ENCODE data around the gene TPCN2. TPM values are rescaled to one million over a fixed set of nuclear protein-coding genes. Genes with fewer than 3 reads are reported as not detected.
A peak's percentile ranks its signal among the peaks of the same experiment; 100 is the strongest.

Gene TPCN2
- total RNA-seq, 4 donors from 2014 or later: 16.8 to 33.8 (median 28.3) TPM

DNA sequence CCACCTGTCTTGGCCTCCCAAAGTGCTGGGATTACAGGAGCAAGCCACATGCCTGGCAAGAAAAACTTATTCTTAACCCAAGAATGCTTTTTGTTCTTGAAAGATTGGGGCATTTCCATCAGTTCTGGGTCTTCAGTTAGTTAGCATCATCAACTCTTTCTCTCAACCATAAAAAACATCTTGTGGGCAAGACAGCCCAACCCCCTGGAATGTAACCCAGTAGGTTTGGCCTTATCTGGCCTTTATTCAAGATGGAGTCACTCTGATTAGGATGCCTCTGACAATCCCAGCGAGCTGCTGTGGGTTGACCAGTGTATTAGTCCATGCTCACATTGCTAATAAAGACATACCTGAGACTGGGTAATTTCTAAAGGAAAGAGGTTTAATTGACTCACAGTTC, 9.2 kb upstream of the TPCN2 start:
- H3K4me1 ChIP-seq: peaks cover 0 to 32% (median 4%) of the 10 kb centered on the region in 3 donors
- H3K9me3 ChIP-seq: no peaks in the 10 kb centered on the region
- no peaks in the 10 kb centered on the region for H3K36me3 ChIP-seq
- ATAC-seq: no peak
- WGBS, 2 donors (ENCODE audit: low coverage in 1 of 2): 100% methylated on average over 1 of the region's 1 CpG; no CpG with 5 or more reads in 1 of the 2 donors
- no peak overlapping the region for H3K4me3 ChIP-seq
- H3K27me3 ChIP-seq: no peaks in the 10 kb centered on the region
- H3K27ac ChIP-seq: no peak overlapping the region
- no peak for TF ChIP-seq POLR2A (IDR thresholded peaks at IDR 0.05)

GRCh38 chr11:69040051-69040450, 8.7 kb upstream of the TPCN2 start:
- H3K4me1 ChIP-seq: peaks cover 0 to 35% (median 4%) of the 10 kb centered on the region in 3 donors
- H3K27ac ChIP-seq: no peak overlapping the region
- no peaks in the 10 kb centered on the region for H3K27me3 ChIP-seq
- TF ChIP-seq, protein P1, sequence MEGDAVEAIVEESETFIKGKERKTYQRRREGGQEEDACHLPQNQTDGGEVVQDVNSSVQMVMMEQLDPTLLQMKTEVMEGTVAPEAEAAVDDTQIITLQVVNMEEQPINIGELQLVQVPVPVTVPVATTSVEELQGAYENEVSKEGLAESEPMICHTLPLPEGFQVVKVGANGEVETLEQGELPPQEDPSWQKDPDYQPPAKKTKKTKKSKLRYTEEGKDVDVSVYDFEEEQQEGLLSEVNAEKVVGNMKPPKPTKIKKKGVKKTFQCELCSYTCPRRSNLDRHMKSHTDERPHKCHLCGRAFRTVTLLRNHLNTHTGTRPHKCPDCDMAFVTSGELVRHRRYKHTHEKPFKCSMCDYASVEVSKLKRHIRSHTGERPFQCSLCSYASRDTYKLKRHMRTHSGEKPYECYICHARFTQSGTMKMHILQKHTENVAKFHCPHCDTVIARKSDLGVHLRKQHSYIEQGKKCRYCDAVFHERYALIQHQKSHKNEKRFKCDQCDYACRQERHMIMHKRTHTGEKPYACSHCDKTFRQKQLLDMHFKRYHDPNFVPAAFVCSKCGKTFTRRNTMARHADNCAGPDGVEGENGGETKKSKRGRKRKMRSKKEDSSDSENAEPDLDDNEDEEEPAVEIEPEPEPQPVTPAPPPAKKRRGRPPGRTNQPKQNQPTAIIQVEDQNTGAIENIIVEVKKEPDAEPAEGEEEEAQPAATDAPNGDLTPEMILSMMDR (IDR thresholded peaks at IDR 0.05): no peak
- no peak for TF ChIP-seq POLR2A (IDR thresholded peaks at IDR 0.05)
- no peak for TF ChIP-seq POLR2AphosphoS5 (IDR thresholded peaks at IDR 0.05)
- TF ChIP-seq EP300 (IDR thresholded peaks at IDR 0.05): no peak
- H3K4me3 ChIP-seq: no peak overlapping the region
- WGBS, 2 donors (ENCODE audit: low coverage in 1 of 2): 93% methylated on average over 3 of the region's 6 CpGs
- ATAC-seq: no peak
- no peaks in the 10 kb centered on the region for H3K36me3 ChIP-seq
- H3K9me3 ChIP-seq: no peaks in the 10 kb centered on the region

DNA sequence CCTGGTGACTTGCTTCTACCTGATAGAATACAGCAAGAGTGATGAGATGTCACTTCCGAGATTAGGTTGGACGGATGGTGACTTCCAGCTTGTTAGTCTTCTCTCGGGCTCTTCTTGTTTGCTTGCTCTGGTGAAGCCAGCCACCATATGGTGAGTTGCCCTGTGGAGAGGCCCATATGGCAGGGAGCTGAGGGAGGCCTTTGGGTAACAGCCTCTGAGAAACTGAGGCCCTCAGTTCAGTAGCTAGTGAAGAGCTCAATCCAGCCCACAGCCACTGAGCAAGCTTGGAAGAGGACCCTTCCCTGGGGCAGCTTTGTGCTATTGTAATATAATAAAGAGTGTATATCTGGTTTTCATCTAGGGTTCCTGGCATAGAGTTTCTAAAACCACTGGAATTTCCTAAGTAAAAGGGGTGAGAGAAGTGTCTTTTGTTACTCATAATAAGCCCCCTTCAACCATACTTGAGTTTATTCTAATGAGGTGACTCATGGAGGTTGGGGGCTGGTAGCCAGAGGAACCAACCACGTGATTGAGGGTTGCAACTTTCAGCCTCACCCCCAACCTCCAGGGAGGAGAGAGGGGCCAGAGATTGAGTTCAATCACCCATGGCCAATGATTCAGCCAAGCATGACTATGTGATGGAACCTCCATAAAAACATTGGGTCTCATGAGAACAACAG, 8.0 kb upstream of the TPCN2 start:
- no peaks in the 10 kb centered on the region for H3K27me3 ChIP-seq
- TF ChIP-seq, protein P1 (IDR thresholded peaks at IDR 0.05): no peak
- TF ChIP-seq POLR2A (IDR thresholded peaks at IDR 0.05): no peak
- no peak for TF ChIP-seq POLR2AphosphoS5 (IDR thresholded peaks at IDR 0.05)
- no peak for TF ChIP-seq EP300 (IDR thresholded peaks at IDR 0.05)
- 30% methylated on average over 2 of the region's 4 CpGs; no CpG with 5 or more reads in 1 of the 2 donors for WGBS, 2 donors (ENCODE audit: low coverage in 1 of 2)
- ATAC-seq: peak; percentile 17
- peaks cover 0 to 29% (median 1%) of the 10 kb centered on the region in 3 donors for H3K4me1 ChIP-seq
- H3K27ac ChIP-seq: peak overlapping the region in 1 of 4 donors; percentile 29
- no peaks in the 10 kb centered on the region for H3K36me3 ChIP-seq
- no peaks in the 10 kb centered on the region for H3K9me3 ChIP-seq
- H3K4me3 ChIP-seq: no peak overlapping the region

DNA sequence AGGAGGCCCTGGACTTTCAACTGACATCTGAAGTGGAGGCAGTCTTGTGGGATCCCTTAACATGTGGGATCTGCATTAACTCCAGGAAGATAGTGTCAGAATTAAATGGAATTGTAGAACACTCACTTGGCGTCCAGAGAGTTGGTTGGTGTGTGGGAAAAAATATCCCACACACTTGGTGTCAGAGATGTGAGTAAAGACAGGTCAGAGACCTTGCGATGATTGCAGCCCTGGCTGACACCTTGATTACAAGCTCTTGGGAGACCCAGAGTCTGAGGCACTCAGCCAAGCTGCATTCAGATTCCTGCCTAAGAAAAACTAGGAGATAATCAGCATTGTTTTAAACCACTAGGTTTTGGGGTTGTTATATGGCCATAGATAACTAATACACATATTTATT, 7.2 kb upstream of the TPCN2 start:
- no peak for TF ChIP-seq POLR2A (IDR thresholded peaks at IDR 0.05)
- TF ChIP-seq, protein P1 (IDR thresholded peaks at IDR 0.05): no peak
- no peak for TF ChIP-seq EP300 (IDR thresholded peaks at IDR 0.05)
- TF ChIP-seq POLR2AphosphoS5 (IDR thresholded peaks at IDR 0.05): no peak
- peak overlapping the region in 1 of 4 donors; percentile 29 for H3K27ac ChIP-seq
- WGBS, 2 donors (ENCODE audit: low coverage in 1 of 2): 24 to 67% methylated on average over 1 to 2 of the region's 2 CpGs
- H3K27me3 ChIP-seq: no peaks in the 10 kb centered on the region
- no peak overlapping the region for H3K4me3 ChIP-seq
- no peaks in the 10 kb centered on the region for H3K9me3 ChIP-seq
- H3K36me3 ChIP-seq: no peaks in the 10 kb centered on the region
- H3K4me1 ChIP-seq: peaks cover 0 to 21% (median 0%) of the 10 kb centered on the region in 3 donors
- no peak for ATAC-seq

DNA sequence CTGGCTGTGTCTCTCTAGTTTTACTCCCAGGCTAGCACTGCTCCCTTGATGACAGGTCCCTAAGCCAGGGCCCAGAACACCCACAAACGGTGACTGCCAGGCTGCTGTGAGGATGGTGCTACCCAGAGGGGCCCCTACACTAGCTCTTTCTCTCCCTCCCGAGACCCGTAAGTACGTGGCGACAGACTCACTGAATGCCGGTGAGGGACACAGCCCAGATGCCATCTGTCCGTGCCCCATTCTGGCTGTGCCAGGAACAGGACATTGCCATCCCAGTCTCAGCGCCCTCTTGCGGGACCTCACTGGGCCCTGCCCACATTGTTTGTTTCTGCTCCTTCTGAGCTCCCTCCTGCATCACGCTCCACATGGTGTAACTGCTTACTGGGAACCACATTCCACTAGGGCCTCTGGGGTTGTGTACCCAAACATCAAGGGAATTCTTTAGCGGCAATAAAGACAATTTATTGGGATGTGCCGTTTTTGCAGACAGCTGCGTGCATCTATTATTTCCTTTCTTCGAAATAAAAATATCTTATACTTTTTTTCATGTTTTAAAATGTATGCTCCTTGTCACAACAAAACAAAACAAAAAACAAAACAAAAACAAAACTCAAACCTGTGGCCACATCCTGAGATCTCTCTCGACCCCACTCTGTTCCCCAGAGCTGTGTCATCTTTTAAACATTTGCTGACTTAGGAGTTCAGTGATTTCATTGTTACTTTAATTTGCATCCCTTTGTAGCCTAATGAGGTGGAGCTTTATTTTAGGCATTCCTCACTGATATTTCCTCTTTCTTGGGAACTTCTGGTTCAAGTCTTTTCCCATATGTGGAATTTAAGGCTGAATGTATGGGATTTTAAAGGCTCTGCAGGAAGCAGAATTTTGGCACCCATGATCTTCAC, 4.4 kb upstream of the TPCN2 start:
- H3K27me3 ChIP-seq: no peaks in the 10 kb centered on the region
- WGBS, 2 donors (ENCODE audit: low coverage in 1 of 2): 36 to 45% methylated on average over 7 to 14 of the region's 15 CpGs
- no peaks in the 10 kb centered on the region for H3K36me3 ChIP-seq
- H3K9me3 ChIP-seq: no peaks in the 10 kb centered on the region
- TF ChIP-seq, protein P1 (IDR thresholded peaks at IDR 0.05): peak in 3 of 4 experiments; percentile 40 to 64 (median 56)
- TF ChIP-seq POLR2A (IDR thresholded peaks at IDR 0.05) (no peak), POLR2AphosphoS5 (IDR thresholded peaks at IDR 0.05) (peak; percentile 63)
- peak overlapping the region in 3 of 4 donors; percentile 55 to 74 (median 64) for H3K27ac ChIP-seq
- no peak overlapping the region for H3K4me3 ChIP-seq
- ATAC-seq: peak; percentile 29
- H3K4me1 ChIP-seq: peaks cover 0 to 26% (median 0%) of the 10 kb centered on the region in 3 donors
